ENCODE measurements around the gene AGER.

AGER gene

DNA sequence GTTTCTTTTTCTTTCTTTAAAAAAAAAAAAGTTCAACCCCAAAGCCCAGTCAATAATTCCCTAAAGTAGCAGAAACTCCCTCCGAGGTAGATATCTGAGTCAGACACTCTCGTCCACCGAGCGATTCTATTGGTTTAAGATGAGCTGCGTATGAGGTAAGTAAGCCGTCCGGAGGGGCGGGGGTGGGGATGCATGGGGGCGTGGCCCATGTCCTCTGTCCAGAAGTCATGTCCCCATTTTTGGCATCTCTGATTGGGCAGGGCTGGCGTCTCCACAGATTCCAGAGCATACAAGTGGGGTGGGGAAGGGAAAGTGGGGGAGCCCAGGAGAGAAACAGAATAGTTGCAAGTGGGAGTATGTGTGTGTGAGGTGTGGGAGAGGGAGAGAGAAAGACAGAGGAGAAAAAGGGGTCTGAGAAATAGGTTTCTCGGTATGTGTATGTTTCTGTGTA is 1.7 kb upstream of the AGER start (continued):
- TF ChIP-seq, protein P1, sequence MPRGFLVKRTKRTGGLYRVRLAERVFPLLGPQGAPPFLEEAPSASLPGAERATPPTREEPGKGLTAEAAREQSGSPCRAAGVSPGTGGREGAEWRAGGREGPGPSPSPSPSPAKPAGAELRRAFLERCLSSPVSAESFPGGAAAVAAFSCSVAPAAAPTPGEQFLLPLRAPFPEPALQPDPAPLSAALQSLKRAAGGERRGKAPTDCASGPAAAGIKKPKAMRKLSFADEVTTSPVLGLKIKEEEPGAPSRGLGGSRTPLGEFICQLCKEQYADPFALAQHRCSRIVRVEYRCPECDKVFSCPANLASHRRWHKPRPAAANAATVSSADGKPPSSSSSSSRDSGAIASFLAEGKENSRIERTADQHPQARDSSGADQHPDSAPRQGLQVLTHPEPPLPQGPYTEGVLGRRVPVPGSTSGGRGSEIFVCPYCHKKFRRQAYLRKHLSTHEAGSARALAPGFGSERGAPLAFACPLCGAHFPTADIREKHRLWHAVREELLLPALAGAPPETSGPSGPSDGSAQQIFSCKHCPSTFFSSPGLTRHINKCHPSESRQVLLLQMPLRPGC (tag by site-specific recombination; IDR thresholded peaks at IDR 0.05): 0 out of 2 replicates have a peak, but pooled peaks have one; percentile 37
- peak; percentile 68 for TF ChIP-seq ZNF600 (tag by site-specific recombination; IDR thresholded peaks at IDR 0.05)
- TF ChIP-seq ZNF629 (tag by site-specific recombination; IDR thresholded peaks at IDR 0.05): peak; percentile 31; the same call in 1 of the 2 replicates

DNA sequence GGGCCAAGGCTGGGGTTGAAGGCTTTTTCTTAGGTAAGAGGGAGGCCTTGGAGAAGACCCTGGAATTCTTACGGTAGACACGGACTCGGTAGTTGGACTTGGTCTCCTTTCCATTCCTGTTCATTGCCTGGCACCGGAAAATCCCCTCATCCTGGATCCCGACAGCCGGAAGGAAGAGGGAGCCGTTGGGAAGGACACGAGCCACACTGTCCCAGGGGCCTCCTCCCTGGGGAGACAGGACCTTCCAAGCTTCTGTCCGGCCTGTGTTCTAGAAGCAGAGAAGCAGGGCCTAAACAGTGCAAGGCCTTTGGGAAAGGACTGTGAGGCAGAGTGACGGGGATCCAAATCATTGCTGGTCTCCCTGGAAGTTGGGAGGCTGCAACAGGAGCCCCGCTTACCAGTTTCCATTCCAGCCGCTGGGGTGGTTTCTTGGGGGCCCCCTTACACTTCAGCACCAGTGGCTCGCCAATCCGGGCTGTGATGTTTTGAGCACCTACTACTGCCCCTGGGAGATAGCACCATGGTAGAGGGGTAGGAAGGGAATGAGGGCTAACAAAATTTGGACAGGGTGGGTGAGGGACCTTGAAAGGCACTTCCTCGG is 470 bp downstream of the AGER start:
- H3K4me3 ChIP-seq (ENCODE audit: low read depth, low read length): no peak overlapping the region
- peaks cover 0 to 73% of the 10 kb centered on the region in 2 experiments; a peak in 2 of 3 replicates for H3K36me3 ChIP-seq (ENCODE audit: control insufficient read depth in 2 of 2, insufficient read depth in 1 of 2, low read length in 2 of 2)
- peaks cover 7% of the 10 kb centered on the region for H3K4me1 ChIP-seq (ENCODE audit: control insufficient read depth, insufficient read depth, low read length)
- 0 out of 2 replicates have a peak, but pooled peaks have one; percentile 16 for TF ChIP-seq IKZF3 (tag by site-specific recombination; IDR thresholded peaks at IDR 0.05)
- TF ChIP-seq, protein P2, sequence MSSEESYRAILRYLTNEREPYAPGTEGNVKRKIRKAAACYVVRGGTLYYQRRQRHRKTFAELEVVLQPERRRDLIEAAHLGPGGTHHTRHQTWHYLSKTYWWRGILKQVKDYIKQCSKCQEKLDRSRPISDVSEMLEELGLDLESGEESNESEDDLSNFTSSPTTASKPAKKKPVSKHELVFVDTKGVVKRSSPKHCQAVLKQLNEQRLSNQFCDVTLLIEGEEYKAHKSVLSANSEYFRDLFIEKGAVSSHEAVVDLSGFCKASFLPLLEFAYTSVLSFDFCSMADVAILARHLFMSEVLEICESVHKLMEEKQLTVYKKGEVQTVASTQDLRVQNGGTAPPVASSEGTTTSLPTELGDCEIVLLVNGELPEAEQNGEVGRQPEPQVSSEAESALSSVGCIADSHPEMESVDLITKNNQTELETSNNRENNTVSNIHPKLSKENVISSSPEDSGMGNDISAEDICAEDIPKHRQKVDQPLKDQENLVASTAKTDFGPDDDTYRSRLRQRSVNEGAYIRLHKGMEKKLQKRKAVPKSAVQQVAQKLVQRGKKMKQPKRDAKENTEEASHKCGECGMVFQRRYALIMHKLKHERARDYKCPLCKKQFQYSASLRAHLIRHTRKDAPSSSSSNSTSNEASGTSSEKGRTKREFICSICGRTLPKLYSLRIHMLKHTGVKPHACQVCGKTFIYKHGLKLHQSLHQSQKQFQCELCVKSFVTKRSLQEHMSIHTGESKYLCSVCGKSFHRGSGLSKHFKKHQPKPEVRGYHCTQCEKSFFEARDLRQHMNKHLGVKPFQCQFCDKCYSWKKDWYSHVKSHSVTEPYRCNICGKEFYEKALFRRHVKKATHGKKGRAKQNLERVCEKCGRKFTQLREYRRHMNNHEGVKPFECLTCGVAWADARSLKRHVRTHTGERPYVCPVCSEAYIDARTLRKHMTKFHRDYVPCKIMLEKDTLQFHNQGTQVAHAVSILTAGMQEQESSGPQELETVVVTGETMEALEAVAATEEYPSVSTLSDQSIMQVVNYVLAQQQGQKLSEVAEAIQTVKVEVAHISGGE (tag by site-specific recombination; conservative IDR thresholded peaks at IDR 0.05; ENCODE audit: low read depth): no peak
- TF ChIP-seq GLI4 (tag by site-specific recombination; IDR thresholded peaks at IDR 0.05): no peak
- H3K27ac ChIP-seq (ENCODE audit: extremely low read depth, low read depth, low read length): no peak overlapping the region
- CTCF ChIA-PET: interaction anchor here (2.1 kb wide), 1 partner anchor 12 kb away, joined by 9 read pairs; no protein-coding TSS in a partner anchor
- POLR2A ChIA-PET: interaction anchor here (3.0 kb wide), 1 partner anchor 11 kb away, joined by 19 read pairs; no protein-coding TSS in a partner anchor
- H3K9me3 ChIP-seq (ENCODE audit: control insufficient read depth, insufficient read depth, low read depth, low read length): no peaks in the 10 kb centered on the region

DNA sequence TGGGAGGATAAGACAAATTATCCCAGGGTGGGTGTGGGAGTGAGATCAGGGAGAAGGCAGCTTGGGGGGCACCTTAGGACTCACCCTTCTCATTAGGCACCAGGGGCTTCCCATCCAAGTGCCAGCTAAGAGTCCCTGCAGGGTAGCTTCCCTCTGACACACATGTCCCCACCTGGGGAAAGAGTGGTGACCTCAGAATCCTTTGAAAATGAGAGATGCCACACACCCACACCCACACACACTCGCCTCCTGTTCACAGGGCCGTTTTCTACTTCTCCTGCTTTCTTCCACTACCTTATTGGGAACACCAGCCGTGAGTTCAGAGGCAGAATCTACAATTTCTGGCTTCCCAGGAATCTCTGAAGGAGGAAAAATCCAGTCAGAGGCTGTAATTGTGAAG is 1.0 kb downstream of the AGER start:
- Histone ChIP-seq H3K36me3 (ENCODE audit: control insufficient read depth in 2 of 2, insufficient read depth in 1 of 2, low read length in 2 of 2) (peaks cover 0 to 68% of the 10 kb centered on the region in 2 experiments; a peak in 2 of 3 replicates), H3K4me1 (ENCODE audit: control insufficient read depth, insufficient read depth, low read length) (peaks cover 7% of the 10 kb centered on the region), H3K4me3 (ENCODE audit: low read depth, low read length) (no peak overlapping the region), H3K9me3 (ENCODE audit: control insufficient read depth, insufficient read depth, low read depth, low read length) (no peaks in the 10 kb centered on the region), H3K27ac (ENCODE audit: extremely low read depth, low read depth, low read length) (no peak overlapping the region)
- CTCF ChIA-PET: interaction anchor here (2.1 kb wide), 1 partner anchor 12 kb away, joined by 9 read pairs; no protein-coding TSS in a partner anchor
- POLR2A ChIA-PET: interaction anchor here (0.6 to 3.0 kb wide), 4 partner anchors 12 to 264 kb away, joined by 3 to 19 read pairs (median 6); partner anchors contain the start of gene FKBPL
- TF ChIP-seq, protein P3, sequence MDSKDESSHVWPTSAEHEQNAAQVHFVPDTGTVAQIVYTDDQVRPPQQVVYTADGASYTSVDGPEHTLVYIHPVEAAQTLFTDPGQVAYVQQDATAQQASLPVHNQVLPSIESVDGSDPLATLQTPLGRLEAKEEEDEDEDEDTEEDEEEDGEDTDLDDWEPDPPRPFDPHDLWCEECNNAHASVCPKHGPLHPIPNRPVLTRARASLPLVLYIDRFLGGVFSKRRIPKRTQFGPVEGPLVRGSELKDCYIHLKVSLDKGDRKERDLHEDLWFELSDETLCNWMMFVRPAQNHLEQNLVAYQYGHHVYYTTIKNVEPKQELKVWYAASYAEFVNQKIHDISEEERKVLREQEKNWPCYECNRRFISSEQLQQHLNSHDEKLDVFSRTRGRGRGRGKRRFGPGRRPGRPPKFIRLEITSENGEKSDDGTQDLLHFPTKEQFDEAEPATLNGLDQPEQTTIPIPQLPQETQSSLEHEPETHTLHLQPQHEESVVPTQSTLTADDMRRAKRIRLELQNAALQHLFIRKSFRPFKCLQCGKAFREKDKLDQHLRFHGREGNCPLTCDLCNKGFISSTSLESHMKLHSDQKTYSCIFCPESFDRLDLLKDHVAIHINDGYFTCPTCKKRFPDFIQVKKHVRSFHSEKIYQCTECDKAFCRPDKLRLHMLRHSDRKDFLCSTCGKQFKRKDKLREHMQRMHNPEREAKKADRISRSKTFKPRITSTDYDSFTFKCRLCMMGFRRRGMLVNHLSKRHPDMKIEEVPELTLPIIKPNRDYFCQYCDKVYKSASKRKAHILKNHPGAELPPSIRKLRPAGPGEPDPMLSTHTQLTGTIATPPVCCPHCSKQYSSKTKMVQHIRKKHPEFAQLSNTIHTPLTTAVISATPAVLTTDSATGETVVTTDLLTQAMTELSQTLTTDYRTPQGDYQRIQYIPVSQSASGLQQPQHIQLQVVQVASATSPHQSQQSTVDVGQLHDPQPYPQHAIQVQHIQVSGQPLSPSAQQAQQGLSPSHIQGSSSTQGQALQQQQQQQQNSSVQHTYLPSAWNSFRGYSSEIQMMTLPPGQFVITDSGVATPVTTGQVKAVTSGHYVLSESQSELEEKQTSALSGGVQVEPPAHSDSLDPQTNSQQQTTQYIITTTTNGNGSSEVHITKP (tag by site-specific recombination; IDR thresholded peaks at IDR 0.05): no peak
- TF ChIP-seq ZFHX2 (tag by site-specific recombination; conservative IDR thresholded peaks at IDR 0.05): peak; percentile 62
